Measurements from ENCODE around the gene DHCR7. TPM values are rescaled to one million over a fixed set of nuclear protein-coding genes. Genes with fewer than 3 reads are reported as not detected.

DHCR7 gene
- total RNA-seq, result 15.3 and 16.2 TPM in 2 replicates
- total RNA-seq (2013), result 7.1 TPM
- 6.9 and 12.1 TPM in 2 replicates for polyA plus RNA-seq
- polyA minus RNA-seq, result 13.5 and 19.0 TPM in 2 replicates

GRCh38 chr11:71448257-71449171, at the start of gene DHCR7:
DHCR7 (minus strand) TSS chr11:71448393; CDS start chr11:71444952, 3,441 bp downstream.
- Histone ChIP-seq H3K4me1 (ENCODE audit: control insufficient read depth in 2 of 2, insufficient read depth in 2 of 2, low read length in 2 of 2) (peaks cover 18 to 35% of the 10 kb centered on the region in 2 donors), H4K20me1 (ENCODE audit: control insufficient read depth, insufficient read depth, low read length, poor library complexity, severe bottlenecking) (no peaks in the 10 kb centered on the region), H3K36me3 (replicated peaks in 1 of 2; ENCODE audit: control extremely low read depth in 1 of 2, control insufficient read depth in 1 of 2, extremely low read depth in 1 of 2, insufficient read depth in 2 of 2, low read length in 1 of 2) (peaks cover 0 to 11% of the 10 kb centered on the region in 2 experiments), H3K27me3 (replicated peaks in 1 of 4; ENCODE audit: control extremely low read depth in 1 of 4, control insufficient read depth in 3 of 4, insufficient read depth in 4 of 4, low read length in 3 of 4) (no peaks in the 10 kb centered on the region), H3K79me2 (ENCODE audit: control insufficient read depth, insufficient read depth, low read length) (peaks cover 11% of the 10 kb centered on the region), H2AFZ (ENCODE audit: insufficient read depth, low read depth, low read length, poor library complexity, severe bottlenecking) (peak within 1 kb of the TSS; percentile 97), H3K4me3 (ENCODE audit: control extremely low read depth in 1 of 5, extremely low read depth in 1 of 5, insufficient read depth in 1 of 5, low read depth in 2 of 5, low read length in 4 of 5) (peak within 1 kb of the TSS; percentile 71 to 98 (median 94)), H3K4me2 (replicated peaks; ENCODE audit: low read depth, low read length, poor library complexity, severe bottlenecking) (peak within 1 kb of the TSS; percentile 92), H3K9ac (ENCODE audit: low read length) (peak within 1 kb of the TSS; percentile 96), H3K9me3 (ENCODE audit: control extremely low read depth in 1 of 3, control insufficient read depth in 2 of 3, insufficient read depth in 1 of 3, low read length in 2 of 3) (peaks cover 0 to 5% (median 2%) of the 10 kb centered on the region in 3 donors), H3K27ac (ENCODE audit: low read length in 2 of 2) (peak within 1 kb of the TSS; percentile 74 to 80)
- Mint-ChIP-seq H3K27ac (peak within 1 kb of the TSS; percentile 86), H3K9me3 (ENCODE audit: insufficient read depth) (no peaks in the 10 kb centered on the region), H3K27me3 (no peaks in the 10 kb centered on the region), H3K4me3 (peak within 1 kb of the TSS; percentile 93), H3K4me1 (peaks cover 40% of the 10 kb centered on the region)
- TF ChIP-seq CTCF (IDR thresholded peaks at IDR 0.05), result no peak
- no peak for TF ChIP-seq EZH2 (IDR thresholded peaks at IDR 0.05; ENCODE audit: borderline replicate concordance, insufficient read depth, low read depth, low read length, poor library complexity, severe bottlenecking)
- POLR2A ChIA-PET, result no interaction called here
- WGBS (ENCODE audit: insufficient coverage), result under 1% methylated on average over 78 of the region's 78 CpGs
- intact Hi-C loops (cut with micrococcal nuclease), result loop anchor here (2.0 kb wide), 2 partner anchors 66 to 76 kb away; no protein-coding TSS in a partner anchor
- CTCF ChIA-PET, result interaction anchor here (1.1 to 1.4 kb wide), 2 partner anchors 28 to 115 kb away, joined by 3 to 4 read pairs; no protein-coding TSS in a partner anchor
- ATAC-seq (ENCODE audit: low read depth) (peak; percentile 79), DNase-seq (peak; percentile 92)

- H3K4me2 ChIP-seq (replicated peaks; ENCODE audit: low read depth, low read length, poor library complexity, severe bottlenecking), result no peak overlapping the region
- ATAC-seq (ENCODE audit: low read depth) (no peak), DNase-seq (no peak)
- Mint-ChIP-seq H3K4me3 (no peak overlapping the region), H3K4me1 (no peaks in the 10 kb centered on the region), H3K9me3 (ENCODE audit: insufficient read depth) (no peaks in the 10 kb centered on the region), H3K27me3 (no peaks in the 10 kb centered on the region), H3K27ac (no peak overlapping the region)
- no peak overlapping the region for H2AFZ ChIP-seq (ENCODE audit: insufficient read depth, low read depth, low read length, poor library complexity, severe bottlenecking)
- H3K9ac ChIP-seq (ENCODE audit: low read length), result no peak overlapping the region
- H3K9me3 ChIP-seq (ENCODE audit: control extremely low read depth in 1 of 3, control insufficient read depth in 2 of 3, insufficient read depth in 1 of 3, low read length in 2 of 3), result no peaks in the 10 kb centered on the region
- intact Hi-C loops (cut with micrococcal nuclease), result no loop called here
- POLR2A ChIA-PET, result no interaction called here
- H3K79me2 ChIP-seq (ENCODE audit: control insufficient read depth, insufficient read depth, low read length), result no peaks in the 10 kb centered on the region
- H3K4me3 ChIP-seq (ENCODE audit: control extremely low read depth in 1 of 5, extremely low read depth in 1 of 5, insufficient read depth in 1 of 5, low read depth in 2 of 5, low read length in 4 of 5), result no peak overlapping the region
- H3K4me1 ChIP-seq (ENCODE audit: control insufficient read depth in 2 of 2, insufficient read depth in 2 of 2, low read length in 2 of 2), result no peaks in the 10 kb centered on the region
- peaks cover 5% of the 10 kb centered on the region for H4K20me1 ChIP-seq (ENCODE audit: control insufficient read depth, insufficient read depth, low read length, poor library complexity, severe bottlenecking)
- CTCF ChIA-PET, result no interaction called here
- H3K27ac ChIP-seq (ENCODE audit: low read length in 2 of 2), result no peak overlapping the region
- H3K36me3 ChIP-seq (replicated peaks in 1 of 2; ENCODE audit: control extremely low read depth in 1 of 2, control insufficient read depth in 1 of 2, extremely low read depth in 1 of 2, insufficient read depth in 2 of 2, low read length in 1 of 2), result peaks cover 0 to 83% of the 10 kb centered on the region in 2 experiments
- TF ChIP-seq CTCF (IDR thresholded peaks at IDR 0.05) (no peak), EZH2 (IDR thresholded peaks at IDR 0.05; ENCODE audit: borderline replicate concordance, insufficient read depth, low read depth, low read length, poor library complexity, severe bottlenecking) (no peak)
- over 99% methylated on average over 13 of the region's 13 CpGs for WGBS (ENCODE audit: insufficient coverage)
- no peaks in the 10 kb centered on the region for H3K27me3 ChIP-seq (replicated peaks in 1 of 4; ENCODE audit: control extremely low read depth in 1 of 4, control insufficient read depth in 3 of 4, insufficient read depth in 4 of 4, low read length in 3 of 4)
Measured at GRCh38 chr11:71496421-71496820, 48.2 kb upstream of the DHCR7 start.
